Prostate gland (tissue), 2 donors: ENCODE results near the gene TIGD3.

Source experiments
- CTCF ChIP-seq, 4 experiments: fragments of 200-600 bp in 2 of 4; fragments of 450-650 bp in 2 of 4; sonication (generic) in 2 of 4; IDR thresholded peaks; 1 replicate in 3 of 4; 2 replicates in 1 of 4; pipeline ENCODE4 v1.5.1; 2016 to 2019; ENCODE audit warnings: antibody characterized with exemption in 4 of 4, mild to moderate bottlenecking in 2 of 4, moderate library complexity in 2 of 4
- POLR2A ChIP-seq: fragments of 450-650 bp; IDR thresholded peaks from one replicate; pipeline ENCODE4 v1.6.1; 2016; ENCODE audit warnings: antibody characterized with exemption, mild to moderate bottlenecking

- TF ChIP-seq CTCF (IDR thresholded peaks at IDR 0.05), result no peak
- TF ChIP-seq POLR2A, result no peak
These were observed 46.2 kb upstream of the TIGD3 start for GRCh38 chr11:65308281-65308891.
